HG03280 (cell line): ENCODE results near the gene ASCL2.
"Not testable (repeated sequence)": the region's sequence is repeated elsewhere in the genome, so short reads cannot be mapped to it uniquely, and the experiment has no call there.

Experiments
- ATAC-seq: cut with Tn5 transposase; IDR thresholded peaks from one replicate; pipeline ENCODE4 v1.9.1; 2021; ENCODE audit warnings: mild to moderate bottlenecking, moderate library complexity; ENCODE audit not compliant: unreplicated experiment

The ASCL2 gene

GRCh38 chr11:2298795-2299761 lies 28.7 kb upstream of the ASCL2 start:
- no peak for ATAC-seq

GRCh38 chr11:2298131-2298794 lies 27.9 kb upstream of the ASCL2 start:
- ATAC-seq = no peak

- ATAC-seq = no peak
These were observed 27.2 kb upstream of the ASCL2 start for GRCh38 chr11:2297623-2298030.

DNA sequence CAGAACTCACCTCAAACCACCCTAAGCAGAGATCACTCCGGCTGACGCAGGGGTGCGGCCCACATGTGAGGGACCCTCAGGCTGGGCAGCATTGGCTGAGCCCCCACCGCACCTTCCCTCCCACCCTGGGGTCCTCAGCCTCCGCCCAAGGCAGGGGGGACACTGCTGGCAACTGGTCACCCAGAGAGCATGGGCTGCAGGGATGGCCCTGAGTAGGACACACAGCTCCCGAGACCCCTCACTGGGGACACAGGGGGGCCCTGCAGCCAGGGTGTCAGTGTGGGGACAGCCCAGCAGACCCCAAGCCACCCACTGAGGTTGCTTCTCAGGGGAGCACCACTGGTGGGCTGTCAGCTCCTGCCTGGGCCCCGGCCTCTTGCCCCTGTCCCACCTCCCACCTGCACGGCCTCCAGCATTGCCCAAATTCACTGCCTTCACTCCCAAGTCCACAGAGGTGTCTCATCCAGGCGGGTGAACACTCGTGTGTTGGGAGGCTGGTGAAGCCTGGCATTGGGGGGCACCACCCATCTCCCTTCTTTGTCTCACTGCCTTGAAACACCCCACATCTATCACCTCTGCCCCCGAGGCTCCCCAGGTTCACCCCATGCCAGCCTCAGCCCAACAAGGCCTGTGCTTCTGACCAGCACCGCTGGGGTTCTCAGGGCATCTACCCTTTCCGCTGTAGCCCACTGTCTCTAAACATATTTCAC lies 26.7 kb upstream of the ASCL2 start:
- no peak for ATAC-seq

DNA sequence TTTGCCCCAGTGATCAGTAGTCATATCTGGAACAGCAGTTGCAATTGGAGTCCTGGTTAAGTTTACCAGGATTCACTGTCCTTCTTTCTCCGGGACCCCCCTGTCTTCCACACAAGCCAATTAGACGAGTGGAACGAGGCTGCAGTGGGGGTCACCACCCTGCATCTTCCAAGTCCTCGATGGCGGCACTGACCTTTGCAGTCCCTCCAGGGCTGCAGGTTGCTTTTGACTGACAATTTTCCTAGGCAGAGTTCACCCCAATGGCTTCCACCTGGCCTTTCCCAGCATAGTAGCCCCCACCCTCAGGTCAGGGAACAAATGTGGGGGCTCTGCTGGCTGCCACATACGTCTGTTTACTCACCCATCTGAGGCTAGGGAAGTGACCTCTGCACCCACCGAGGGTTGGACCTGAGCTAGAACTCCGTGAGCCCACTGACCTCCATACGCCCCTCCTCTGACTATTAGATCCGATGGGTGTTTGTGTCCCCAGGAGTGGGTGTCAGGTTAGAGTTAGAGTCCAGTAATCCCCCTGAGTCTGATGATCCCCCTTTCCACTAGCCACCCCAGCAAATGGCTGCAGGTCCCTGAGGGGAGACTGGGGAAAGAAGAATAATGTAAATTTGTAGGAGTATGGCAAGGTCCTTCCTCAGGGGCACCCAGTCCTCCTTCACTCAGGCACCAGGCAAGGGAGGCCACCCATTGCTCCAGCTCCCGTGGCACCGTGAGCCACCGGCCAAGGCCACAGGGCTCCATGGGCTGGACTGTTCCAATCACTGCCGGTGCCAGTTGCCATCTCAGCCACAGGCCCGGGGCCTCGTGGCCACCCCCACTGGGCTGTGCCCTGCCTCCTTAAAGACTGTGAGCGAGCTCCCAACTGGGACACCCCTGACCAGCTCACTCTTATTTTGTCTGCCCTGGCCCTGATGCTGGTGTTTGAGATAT lies 25.9 kb upstream of the ASCL2 start:
- no peak for ATAC-seq

GRCh38 chr11:2294926-2295290 lies 24.5 kb upstream of the ASCL2 start:
- no peak for ATAC-seq

DNA sequence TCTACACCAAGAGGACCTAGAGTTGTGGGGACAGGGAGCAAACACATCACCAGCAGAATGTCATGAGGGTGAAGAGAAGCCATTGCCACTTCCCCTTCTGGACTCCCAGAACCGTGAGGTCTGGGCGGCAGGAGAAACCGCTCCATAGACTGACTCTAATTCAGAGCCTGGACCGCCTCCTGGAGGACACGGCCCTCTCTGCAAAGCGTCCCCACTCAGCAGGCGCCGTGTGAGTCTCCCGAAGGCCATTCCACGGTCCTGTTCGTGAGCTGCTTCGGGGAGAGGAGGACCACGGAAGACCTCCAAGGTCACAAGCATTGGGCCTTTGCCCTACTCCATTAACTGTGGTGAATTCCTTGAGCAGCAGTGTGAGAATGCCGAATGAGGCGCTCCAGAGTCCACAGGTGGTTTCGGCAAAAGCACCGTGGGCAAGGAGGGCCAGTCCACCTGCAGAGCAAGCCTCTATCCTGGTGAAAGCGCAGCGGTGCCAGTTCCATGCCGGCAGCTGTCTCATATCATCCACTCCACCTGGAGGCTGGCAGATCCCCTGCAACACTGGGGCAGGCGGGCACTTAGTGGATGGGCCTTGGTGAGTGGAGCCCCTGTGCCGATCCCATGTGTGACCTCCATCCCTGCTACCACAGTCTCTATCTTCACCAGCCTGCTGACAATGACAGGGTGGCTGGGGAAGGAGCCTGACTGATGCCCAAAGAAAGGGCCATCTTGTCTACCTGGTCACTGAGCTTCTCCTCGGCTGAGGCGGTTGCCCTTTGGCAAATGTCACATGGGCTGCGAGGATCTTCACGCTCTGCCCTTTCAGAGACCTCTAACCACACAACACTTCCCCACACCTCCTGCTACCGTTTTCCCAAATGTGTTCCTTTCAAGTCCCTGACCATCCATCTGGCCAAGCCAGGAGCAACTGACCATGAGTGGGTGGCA lies 23.9 kb upstream of the ASCL2 start:
- ATAC-seq = no peak

DNA sequence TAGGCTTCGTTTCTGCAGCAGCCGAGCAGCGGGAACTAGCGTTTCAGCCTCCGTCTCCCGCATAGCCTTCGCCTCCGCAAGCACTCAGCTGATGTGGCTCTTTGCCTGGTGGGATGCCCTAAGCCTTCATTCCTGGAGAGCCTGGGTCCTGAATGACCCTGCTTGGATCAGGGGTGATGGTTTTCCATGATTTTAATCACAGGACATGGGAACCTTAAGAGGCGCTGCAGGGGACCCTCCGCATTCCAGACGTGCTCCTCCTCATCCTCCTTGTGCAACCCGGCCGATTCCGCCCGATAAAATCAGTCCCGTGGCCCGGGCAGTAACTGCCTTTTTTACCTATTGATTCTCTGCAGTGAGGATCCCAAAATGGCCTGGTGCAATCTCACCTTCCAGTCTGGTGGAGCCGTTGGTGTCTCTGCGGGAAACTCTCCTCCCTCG lies 23.2 kb upstream of the ASCL2 start:
- no peak for ATAC-seq

DNA sequence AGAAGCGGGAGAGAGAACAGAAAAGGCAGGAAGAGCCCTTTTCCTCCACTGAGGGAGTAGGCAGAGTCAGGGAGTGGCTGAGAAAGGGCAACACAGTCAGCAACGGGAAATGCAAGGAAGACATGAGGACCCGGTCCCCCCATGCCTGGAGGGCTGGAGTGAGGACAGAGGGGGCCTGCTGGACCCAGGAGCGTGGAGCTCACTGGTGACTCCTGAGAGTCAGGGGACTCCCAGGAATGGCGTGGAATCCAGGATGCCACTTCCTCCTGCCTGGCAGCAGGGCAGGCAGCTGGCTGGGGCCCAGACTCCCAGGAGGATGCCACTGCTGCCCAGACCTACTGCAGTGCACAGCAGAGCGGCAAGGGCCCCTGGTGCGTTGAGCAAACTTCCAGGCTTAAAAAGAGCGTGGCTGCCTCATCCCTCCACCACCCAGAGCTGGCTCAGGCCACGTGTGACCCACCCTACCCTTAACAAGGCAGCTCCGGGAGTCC lies 20.0 kb upstream of the ASCL2 start:
- no peak for ATAC-seq

GRCh38 chr11:2289859-2290258 lies 19.5 kb upstream of the ASCL2 start:
- ATAC-seq = no peak

DNA sequence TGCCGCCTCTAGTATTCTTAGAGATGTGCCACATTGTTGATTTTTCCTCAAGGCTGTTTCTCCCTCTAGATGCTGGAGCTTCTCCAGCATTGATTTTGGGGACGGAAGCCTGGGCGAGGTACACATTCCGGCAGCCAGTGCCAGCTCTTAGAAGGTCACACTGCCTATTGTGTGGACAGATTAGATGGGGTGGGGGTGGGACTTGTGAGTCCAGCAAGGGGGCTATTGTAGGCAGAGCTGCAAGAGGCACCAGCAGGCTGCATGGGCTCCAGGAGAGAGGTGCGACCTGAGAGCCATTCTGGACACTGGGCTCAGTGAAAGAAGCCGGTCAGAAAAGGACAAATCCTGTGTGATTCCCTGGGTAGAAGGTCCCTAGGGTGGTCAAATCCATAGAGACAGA lies 19.0 kb upstream of the ASCL2 start:
- no peak for ATAC-seq

DNA sequence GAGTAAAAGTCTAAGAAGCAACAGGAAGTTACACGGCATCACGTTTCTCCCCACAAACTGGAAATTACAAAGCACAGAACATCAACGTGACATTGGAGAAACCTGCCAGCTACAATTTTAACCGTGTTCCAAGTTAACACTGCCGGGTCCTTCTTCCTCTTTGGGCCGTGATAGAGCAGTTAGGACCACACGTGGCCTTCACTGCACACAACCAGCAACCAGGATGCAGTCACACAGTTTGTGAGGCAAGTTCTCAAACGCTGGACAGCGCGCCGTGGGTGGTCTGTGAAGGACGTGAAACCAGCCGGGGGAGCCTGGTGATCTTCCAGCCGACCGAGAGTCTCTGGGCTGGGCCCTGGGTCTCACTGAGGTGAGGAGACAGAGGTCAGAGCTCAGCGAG lies 16.7 kb upstream of the ASCL2 start:
- ATAC-seq = no peak

DNA sequence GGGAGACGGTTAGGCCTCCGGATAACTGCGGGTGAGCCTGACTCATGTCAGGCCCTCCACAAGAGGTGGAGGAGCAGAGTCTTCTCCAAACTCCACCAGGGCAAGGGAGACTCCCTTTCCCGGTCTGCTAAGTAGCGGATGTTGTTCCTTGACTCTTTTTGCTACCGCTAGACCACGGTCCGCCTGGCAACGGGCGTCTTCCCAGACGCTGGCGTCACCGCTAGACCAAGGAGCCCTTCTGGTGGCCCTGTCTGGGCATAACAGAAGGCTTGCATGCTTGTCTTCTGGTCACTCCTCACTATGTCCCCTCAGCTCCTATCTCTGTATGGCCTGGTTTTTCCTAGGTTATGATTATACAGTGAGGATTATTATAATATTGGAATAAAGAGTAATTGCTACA lies 16.0 kb upstream of the ASCL2 start:
- not testable (repeated sequence) for ATAC-seq

GRCh38 chr11:2280208-2280607 lies 9.8 kb upstream of the ASCL2 start:
- no peak for ATAC-seq

DNA sequence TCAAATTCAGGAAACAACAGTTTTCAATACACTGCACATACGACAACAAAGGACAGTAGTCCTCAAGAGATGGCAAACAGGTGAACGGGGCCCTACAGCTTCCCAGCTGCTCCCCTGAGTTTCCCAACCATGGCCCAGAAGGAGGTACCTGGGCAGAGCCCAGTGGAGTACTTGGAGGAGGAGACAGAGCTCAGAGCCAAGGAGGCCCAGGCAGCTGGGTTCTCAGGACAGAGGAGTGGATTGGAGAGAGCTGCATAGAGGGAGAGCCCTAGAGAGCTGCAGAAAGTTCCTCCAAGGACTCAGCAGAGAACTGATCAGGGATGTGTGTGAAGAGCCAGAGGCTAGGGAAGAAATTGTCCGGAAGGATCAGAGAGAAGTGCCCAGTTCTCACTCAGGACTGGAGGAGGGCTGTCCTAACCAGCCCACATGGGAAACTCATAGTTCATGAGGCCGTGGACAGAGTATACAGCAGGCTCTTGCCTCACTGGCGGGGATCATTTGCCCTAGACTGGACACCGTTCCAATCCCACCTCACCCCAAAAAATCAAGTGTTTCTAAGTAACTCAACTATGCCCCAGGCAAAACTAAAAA lies 7.6 kb upstream of the ASCL2 start:
- ATAC-seq = no peak

- no peak for ATAC-seq
These were observed 6.6 kb upstream of the ASCL2 start for GRCh38 chr11:2277008-2277346.

DNA sequence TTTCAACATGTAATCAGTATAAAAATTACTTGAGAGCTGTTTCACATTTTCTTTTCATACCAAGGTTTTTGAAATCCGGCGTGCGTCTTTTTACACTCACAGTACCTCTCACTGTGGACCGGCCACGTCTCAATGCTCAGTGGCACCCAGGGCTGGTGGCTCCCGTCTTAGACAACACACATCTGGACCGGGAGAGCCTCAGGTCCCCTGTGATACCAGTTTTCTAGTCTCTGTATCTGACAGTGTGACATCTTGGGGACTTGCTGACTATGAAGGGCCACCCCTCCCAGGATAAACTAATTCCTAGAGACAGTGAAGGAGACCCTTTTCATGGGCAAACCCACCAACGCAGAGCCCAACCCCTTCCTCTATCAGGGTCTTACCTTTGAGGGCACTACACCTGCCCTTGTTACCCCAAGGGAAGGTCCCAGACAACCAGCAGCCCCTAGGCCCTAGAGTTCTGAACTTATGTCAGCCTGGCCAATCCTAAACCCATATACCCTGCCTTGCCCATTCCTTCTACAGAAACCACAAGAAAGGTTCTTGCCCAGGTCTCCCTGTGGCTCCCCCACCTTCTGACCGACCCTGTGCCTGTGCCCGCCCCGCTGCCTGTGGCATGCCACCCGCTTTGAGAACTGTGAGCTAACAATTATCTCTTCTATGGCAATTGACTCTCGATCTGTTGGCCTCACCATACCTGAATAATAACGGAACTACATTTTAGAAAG lies 6.1 kb upstream of the ASCL2 start:
- ATAC-seq = no peak
